Activated T-helper 1 cell treated with anti-CD3 and anti-CD28 coated beads, Interleukin-12 subunit alpha, Interleukin-12 subunit beta, Interleukin-2, Interleukin-4 antibody, amounts not matched to agents 30 ng/mL and 10 ng/mL and 1 ng/mL, durations not matched to agents 14 hours and 24 hours and 36 hours (primary cell): Measurements from ENCODE around the gene ST8SIA6. TPM values are rescaled to one million over a fixed set of nuclear protein-coding genes. Genes with fewer than 3 reads are reported as not detected.
A peak's percentile ranks its signal among the peaks of the same experiment; 100 is the strongest.

Source experiments
- DNase-seq: peaks from one replicate; pipeline ENCODE4 v3.0.0; 2021; ENCODE audit warnings: low spot score
- H3K27ac Mint-ChIP-seq: one replicate; pipeline ENCODE4 v1.8.0; 2021; ENCODE audit warnings: mild to moderate bottlenecking, mixed read lengths
- H3K27me3 Mint-ChIP-seq: one replicate; pipeline ENCODE4 v1.8.0; 2022; ENCODE audit warnings: mild to moderate bottlenecking, moderate library complexity, mixed read lengths; ENCODE audit not compliant: insufficient read depth
- H3K36me3 Mint-ChIP-seq: one replicate; pipeline ENCODE4 v1.8.0; 2021; ENCODE audit warnings: low read depth, mixed read lengths
- H3K4me1 Mint-ChIP-seq: one replicate; pipeline ENCODE4 v1.8.0; 2021; ENCODE audit warnings: low read depth, mixed read lengths
- H3K4me3 Mint-ChIP-seq: one replicate; pipeline ENCODE4 v1.8.0; 2021; ENCODE audit warnings: mild to moderate bottlenecking, moderate library complexity, mixed read lengths
- H3K9me3 Mint-ChIP-seq: one replicate; pipeline ENCODE4 v1.8.0; 2021; ENCODE audit warnings: mixed read lengths
- intact Hi-C: fragments of 100-400 bp; cut with micrococcal nuclease; formaldehyde crosslinking; loops from one replicate; pipeline ENCODE4 v1.15.1; 2024
- total RNA-seq: library from RNA; stranded (reverse); gene quantifications from 2 replicates; pipeline ENCODE4 v1.2.3, GENCODE V29; 2022

The ST8SIA6 gene
- total RNA-seq, 1 donor from 2014 or later = not detected

DNA sequence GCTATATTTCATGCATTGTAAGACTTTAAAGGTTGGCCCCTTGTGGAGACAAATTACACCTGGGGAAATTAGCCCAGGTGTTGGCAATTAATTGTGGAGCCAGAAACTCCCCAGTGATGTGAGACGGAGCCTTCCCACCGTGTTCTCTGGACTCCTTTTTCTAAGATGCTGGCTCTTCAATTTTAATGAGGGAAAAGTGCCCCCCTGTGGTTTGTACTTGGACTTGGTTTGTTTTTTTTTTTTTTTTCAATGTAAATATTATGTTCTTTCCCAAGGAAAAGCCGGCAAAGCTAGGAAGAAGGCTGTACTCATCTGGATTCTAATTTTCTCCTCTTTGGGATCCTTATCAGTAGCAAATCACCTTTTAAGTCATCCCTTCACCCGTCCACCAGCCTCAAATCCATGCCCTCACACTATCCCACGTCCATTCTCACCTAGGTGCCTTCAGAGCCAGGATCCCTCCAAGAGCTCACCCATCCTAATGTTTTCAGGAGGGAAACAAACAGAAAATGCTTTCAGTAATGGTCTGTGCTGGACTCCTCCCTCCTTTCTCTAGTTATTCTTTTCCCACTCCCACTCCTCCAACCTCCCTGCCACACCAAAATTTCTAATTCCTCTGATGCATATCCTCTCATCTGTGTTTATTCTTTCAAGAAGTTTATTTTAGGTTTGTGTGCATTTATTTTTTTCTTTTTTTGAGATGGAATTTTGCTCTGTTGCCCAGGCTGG, 20.4 kb upstream of the ST8SIA6 start:
- no peak overlapping the region for H3K27ac Mint-ChIP-seq
- no peaks in the 10 kb centered on the region for H3K36me3 Mint-ChIP-seq
- DNase-seq = no peak
- no peaks in the 10 kb centered on the region for H3K4me1 Mint-ChIP-seq
- peaks cover 20% of the 10 kb centered on the region for H3K27me3 Mint-ChIP-seq
- H3K9me3 Mint-ChIP-seq = no peaks in the 10 kb centered on the region
- intact Hi-C loops = no loop called here
- no peak overlapping the region for H3K4me3 Mint-ChIP-seq

DNA sequence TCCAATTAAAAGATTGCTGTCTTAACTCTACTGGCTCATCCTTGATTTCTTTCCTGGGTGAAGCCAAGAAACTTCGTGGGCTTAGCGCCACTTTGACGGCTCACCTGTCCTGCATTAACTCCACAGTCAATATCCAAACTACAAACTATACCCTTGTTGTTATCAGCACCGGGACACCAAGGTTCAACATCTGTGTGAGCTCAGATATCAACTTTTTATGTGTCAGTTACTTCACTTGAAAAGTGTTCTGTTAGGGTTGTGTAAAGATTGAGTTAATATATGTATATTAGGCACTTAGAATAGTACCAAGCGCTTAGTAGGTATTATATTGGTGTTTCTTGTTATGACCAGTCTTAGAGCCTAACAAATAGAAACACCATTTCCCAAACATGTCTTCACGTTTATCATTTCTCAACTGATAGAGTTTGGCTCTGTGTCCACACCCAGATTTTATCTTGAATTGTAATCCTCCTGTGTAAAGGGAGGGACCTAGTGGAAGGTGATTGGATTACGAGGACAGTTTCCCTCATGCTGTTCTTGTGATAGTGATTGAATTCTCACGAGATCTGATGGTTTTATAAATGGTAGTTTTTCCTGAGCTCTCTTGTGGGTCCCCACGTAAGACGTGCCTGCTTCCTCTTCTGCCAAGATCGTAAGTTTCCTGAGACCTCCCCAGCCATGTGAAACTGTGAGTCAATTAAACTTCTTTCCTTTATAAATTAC, 19.0 kb upstream of the ST8SIA6 start:
- H3K27ac Mint-ChIP-seq = no peak overlapping the region
- DNase-seq = no peak
- H3K36me3 Mint-ChIP-seq = no peaks in the 10 kb centered on the region
- H3K9me3 Mint-ChIP-seq = no peaks in the 10 kb centered on the region
- intact Hi-C loops = no loop called here
- no peaks in the 10 kb centered on the region for H3K4me1 Mint-ChIP-seq
- no peak overlapping the region for H3K4me3 Mint-ChIP-seq
- peaks cover 18% of the 10 kb centered on the region for H3K27me3 Mint-ChIP-seq

DNA sequence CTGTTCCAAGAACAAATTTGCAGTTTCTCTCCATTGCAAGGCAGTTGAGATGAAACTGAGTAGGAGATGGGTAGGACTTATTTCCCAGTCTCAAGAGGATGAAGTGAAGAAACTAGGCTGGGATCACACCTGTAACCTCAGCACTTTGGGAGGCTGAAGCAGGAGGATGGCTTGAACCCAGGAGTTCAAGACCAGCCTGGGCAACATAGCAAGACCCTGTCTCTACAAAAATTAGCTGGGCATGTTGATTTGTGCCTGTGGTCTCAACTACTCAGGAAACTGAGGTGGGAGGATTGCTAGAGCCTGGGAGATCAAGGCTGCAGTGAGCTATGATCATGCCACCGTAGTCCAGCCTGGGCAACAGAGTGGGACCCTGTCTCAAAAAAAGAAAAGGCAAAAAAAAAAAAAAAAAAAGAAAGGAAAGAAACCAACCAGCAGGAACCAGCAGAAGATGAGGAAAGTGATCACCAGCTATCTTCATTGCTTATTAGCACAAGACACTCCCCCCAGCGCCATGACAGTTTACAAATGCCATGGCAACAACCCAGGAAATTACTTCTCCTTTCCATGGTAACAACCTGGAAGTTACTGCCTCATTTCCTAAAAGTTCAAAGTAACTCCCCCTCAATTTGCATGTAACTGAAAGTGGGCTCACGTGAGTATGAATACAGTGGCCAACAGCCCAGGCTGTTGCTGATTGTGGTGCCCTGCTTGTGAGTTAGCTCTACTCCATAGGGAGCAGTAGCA, 18.3 kb upstream of the ST8SIA6 start:
- no peak for DNase-seq
- intact Hi-C loops = no loop called here
- Mint-ChIP-seq H3K27me3 (peaks cover 18% of the 10 kb centered on the region), H3K36me3 (no peaks in the 10 kb centered on the region), H3K4me1 (no peaks in the 10 kb centered on the region), H3K4me3 (no peak overlapping the region), H3K9me3 (no peaks in the 10 kb centered on the region), H3K27ac (no peak overlapping the region)

DNA sequence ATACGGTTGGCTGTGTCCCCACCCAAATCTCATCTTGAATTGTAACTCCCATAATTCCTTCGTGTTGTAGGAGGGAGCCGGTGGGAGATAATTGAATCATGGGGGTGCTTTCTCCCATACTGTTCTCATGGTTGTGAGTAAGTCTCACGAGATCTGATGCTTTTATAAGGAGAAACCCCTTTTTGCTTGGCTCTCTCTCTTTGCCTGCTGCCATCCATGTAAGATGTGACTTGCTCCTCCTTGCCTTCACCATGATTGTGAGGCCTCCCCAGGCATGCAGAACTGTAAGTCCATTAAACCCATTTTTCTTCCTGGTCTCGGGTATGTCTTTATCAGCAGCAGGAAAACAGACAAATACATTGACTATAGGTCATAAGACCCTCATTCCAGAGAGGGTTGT, 15.9 kb upstream of the ST8SIA6 start:
- no peak overlapping the region for H3K27ac Mint-ChIP-seq
- no peaks in the 10 kb centered on the region for H3K36me3 Mint-ChIP-seq
- H3K4me3 Mint-ChIP-seq = no peak overlapping the region
- no peak for DNase-seq
- no peaks in the 10 kb centered on the region for H3K4me1 Mint-ChIP-seq
- no peaks in the 10 kb centered on the region for H3K9me3 Mint-ChIP-seq
- intact Hi-C loops = no loop called here
- H3K27me3 Mint-ChIP-seq = peaks cover 15% of the 10 kb centered on the region

DNA sequence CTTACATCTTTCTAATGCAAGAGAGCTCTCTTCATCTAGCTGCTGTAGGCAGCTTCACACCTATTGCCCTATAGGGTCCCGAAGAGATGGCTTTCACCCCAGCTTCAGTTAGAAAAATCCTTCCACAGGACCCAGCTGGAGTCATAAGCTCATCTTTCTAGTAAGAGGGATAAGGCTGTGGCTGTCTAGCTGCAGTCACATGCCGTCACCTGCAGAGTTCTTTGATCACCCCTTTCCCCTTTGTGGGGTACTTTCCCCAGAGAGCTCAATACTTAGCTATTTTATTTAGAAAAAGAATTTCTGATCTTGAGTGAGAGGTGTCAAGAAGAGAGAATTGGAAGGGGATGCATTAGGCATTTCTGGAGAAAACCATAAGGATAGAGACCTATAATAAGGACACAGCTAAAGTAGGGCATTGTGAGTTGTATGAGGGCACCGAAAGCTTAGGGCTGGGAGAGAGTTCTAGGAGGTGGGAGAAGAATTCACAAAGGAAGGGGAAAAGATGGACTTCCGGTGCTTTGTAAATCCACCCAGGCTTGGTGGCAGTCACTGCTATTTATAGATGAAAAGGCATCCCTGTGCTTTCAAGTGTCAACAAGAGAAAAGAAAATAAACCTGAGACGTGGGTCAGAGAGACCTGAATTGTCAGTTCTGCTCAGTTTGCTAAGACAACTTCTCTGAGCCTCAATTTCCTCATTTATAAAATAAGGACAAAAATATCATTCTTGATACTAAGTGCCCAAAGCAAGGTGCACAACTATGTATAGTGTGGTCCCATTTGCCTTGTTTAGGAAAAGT, 11.1 kb upstream of the ST8SIA6 start:
- no peak for DNase-seq
- H3K4me1 Mint-ChIP-seq = no peaks in the 10 kb centered on the region
- no peak overlapping the region for H3K27ac Mint-ChIP-seq
- H3K27me3 Mint-ChIP-seq = peaks cover 32% of the 10 kb centered on the region
- intact Hi-C loops = no loop called here
- H3K9me3 Mint-ChIP-seq = no peaks in the 10 kb centered on the region
- no peaks in the 10 kb centered on the region for H3K36me3 Mint-ChIP-seq
- H3K4me3 Mint-ChIP-seq = no peak overlapping the region

DNA sequence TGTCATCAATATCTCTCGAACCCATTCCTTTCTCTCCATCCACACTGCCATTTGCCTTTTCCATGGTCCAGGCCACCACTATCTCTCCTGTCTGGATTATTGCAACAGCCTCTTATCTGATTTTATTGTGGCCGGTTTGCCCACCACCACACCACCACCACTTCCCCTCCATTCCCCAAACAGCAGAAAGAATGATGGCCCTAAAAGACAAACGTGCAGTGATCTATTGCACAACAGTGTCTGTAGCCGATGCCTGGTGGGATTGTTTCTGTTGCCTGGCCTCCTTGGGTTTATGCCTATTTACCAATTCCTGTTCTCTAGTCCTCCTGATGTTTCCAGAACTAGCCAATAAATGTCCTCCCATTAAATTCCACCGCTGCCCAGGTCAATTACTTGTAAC, 10.2 kb upstream of the ST8SIA6 start:
- Mint-ChIP-seq H3K4me1 (no peaks in the 10 kb centered on the region), H3K27ac (peak overlapping the region; percentile 11), H3K4me3 (no peak overlapping the region), H3K36me3 (no peaks in the 10 kb centered on the region), H3K9me3 (no peaks in the 10 kb centered on the region), H3K27me3 (peaks cover 33% of the 10 kb centered on the region)
- DNase-seq = no peak
- intact Hi-C loops = no loop called here

DNA sequence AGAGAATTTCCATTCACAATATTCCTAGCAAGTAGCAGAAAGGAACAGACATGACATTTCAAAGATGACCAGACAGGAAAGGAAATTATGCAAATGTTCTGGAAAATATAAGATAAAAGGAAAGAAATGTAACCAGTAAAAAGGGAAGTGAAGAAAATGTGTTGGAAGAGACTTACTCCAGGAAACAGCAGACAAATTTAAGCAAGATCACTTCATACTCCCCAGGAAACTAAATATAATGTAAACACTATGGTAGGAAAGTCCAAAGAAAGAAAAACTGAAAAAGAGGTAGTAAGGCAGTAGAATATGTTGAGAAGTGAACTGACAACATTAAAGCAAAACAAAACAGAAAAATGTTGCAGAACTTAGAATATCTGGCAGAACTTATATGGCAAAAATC, 6.4 kb upstream of the ST8SIA6 start:
- Mint-ChIP-seq H3K9me3 (no peaks in the 10 kb centered on the region), H3K4me3 (no peak overlapping the region), H3K4me1 (no peaks in the 10 kb centered on the region), H3K27ac (peak overlapping the region; percentile 11), H3K36me3 (no peaks in the 10 kb centered on the region), H3K27me3 (peaks cover 38% of the 10 kb centered on the region)
- intact Hi-C loops = no loop called here
- no peak for DNase-seq

DNA sequence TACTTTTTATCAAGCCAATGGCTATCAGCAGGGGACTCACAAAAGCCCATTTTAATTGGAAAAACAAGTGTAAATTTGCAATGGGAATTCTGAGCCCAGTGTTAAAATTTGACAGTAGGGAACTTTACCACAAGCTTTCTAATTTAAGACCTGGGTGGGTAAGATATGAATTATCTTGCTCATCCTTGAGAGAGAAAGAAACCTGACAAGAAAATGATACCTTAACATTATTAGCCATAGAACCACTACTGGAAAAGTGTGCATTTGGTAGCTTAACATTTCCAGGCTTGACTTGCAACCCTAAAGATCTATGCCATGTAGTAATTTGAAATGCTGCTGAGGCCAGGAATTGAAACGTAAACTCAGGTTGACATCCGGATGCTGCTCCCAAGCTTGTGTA, 2.7 kb upstream of the ST8SIA6 start:
- peaks cover 38% of the 10 kb centered on the region for H3K27me3 Mint-ChIP-seq
- no peak for DNase-seq
- H3K9me3 Mint-ChIP-seq = no peaks in the 10 kb centered on the region
- no peak overlapping the region for H3K4me3 Mint-ChIP-seq
- H3K4me1 Mint-ChIP-seq = peaks cover 19% of the 10 kb centered on the region
- no peaks in the 10 kb centered on the region for H3K36me3 Mint-ChIP-seq
- intact Hi-C loops = loop anchor here (10.0 kb wide), 1 partner anchor 128 kb away; no protein-coding TSS in a partner anchor
- H3K27ac Mint-ChIP-seq = no peak overlapping the region

DNA sequence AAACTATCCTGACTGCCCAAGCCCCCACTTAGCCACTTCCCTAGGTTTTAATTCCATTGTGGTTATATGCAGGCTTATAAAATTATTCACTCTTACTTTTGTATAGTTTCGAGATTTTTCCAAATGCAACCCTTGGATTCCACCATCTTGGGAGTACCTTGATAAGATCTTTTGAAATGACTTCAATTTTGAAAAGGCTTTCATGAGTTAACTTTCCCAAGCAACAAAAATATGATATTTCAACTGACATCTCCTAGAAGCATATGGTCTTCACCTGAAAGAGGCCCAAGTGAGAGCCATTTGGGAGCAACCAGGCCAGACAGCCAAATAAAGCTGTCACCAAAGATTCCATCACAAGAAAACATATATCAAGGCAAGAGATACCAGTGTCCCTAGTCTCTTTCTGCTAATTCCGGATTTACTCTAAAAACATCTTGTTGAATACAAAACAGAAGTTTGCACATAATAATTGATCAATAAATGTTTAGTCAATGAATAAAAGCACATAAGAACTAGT, 1.7 kb upstream of the ST8SIA6 start:
- no peak overlapping the region for H3K27ac Mint-ChIP-seq
- no peak for DNase-seq
- peaks cover 1% of the 10 kb centered on the region for H3K36me3 Mint-ChIP-seq
- H3K4me1 Mint-ChIP-seq = peaks cover 23% of the 10 kb centered on the region
- intact Hi-C loops = loop anchor here (10.0 kb wide), 1 partner anchor 129 kb away; no protein-coding TSS in a partner anchor
- H3K27me3 Mint-ChIP-seq = peaks cover 41% of the 10 kb centered on the region
- no peak overlapping the region for H3K4me3 Mint-ChIP-seq
- no peaks in the 10 kb centered on the region for H3K9me3 Mint-ChIP-seq

DNA sequence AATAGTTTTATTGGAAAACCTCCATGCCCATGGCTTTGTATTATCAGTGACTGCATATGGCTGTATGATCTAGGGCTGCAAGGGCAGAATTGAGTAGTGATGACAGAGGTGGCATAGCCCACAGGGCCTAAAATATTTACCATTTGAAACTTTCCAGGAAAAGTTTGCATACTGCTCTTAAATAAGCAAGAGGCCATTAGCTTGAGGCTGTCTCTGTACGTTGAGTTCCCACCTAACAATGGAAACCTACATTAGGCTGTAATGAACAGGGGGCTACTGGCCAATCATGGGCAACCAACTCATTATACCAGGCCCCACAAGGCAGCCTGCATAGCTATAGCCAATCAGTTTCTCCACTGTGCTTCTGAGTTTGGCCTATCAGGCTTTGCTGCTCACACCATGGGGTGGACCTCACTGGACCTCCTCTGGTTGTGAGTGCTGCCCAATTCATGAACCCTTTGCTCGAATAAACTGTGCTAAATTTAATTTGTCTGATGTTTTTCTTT, 673 bp upstream of the ST8SIA6 start:
- intact Hi-C loops = loop anchor here (10.0 kb wide), 1 partner anchor 130 kb away; no protein-coding TSS in a partner anchor
- Mint-ChIP-seq H3K27ac (peak overlapping the region; percentile 47), H3K27me3 (peaks cover 37% of the 10 kb centered on the region), H3K4me1 (peaks cover 23% of the 10 kb centered on the region), H3K4me3 (peak overlapping the region; percentile 77), H3K36me3 (peaks cover 4% of the 10 kb centered on the region), H3K9me3 (peaks cover under 1% of the 10 kb centered on the region)
- DNase-seq = no peak

DNA sequence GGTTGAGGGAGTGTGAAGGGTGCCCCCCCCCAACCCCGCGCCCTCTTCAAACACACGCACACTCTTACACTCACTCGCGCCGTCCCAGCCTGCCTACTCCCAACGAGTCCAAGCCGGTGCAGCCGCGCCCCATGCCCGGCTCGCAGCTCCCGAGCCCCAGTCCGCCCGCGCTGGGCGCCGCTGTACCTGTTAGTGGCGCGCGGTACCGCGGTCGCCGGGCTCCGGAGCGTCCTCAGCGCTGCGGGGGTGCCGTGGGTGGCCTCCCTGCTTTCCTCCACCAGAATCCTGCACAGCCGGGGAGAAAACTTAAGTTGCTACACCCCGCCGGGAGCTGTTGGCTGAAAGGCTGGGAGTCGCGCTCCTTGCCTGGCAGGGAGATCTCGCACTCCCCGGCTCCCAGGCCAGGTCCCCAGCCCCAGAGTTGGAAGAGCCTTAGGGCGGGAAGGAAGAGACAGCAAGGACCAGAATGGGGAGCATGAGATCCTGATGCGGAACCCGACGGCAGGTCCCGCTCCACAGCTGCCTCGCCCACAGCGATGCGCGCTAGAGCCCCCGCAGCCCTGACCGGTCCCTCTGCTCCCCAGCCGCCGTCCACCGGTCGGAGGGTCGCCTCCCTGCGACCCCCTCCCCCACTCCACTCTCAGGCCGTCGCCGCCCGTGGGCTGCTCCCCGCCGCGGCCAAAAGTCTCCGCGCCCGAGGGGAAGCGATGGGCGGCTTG, 863 bp downstream of the ST8SIA6 start:
- intact Hi-C loops = loop anchor here (1.0 to 10.0 kb wide), 3 partner anchors 25 to 131 kb away; no protein-coding TSS in a partner anchor
- Mint-ChIP-seq H3K36me3 (peaks cover 14% of the 10 kb centered on the region), H3K4me3 (peak overlapping the region; percentile 87), H3K27me3 (peaks cover 37% of the 10 kb centered on the region), H3K27ac (peak overlapping the region; percentile 65), H3K9me3 (peaks cover 11% of the 10 kb centered on the region), H3K4me1 (peaks cover 23% of the 10 kb centered on the region)
- DNase-seq = peak; percentile 19
